HAP-1 (cell line): Measurements from ENCODE around the gene KCTD5.

Experiments used
- DNase-seq, 2 experiments: peaks; one replicate each; pipeline ENCODE4 v3.0.0-alpha.2; 2016 to 2020; ENCODE audit warnings: low spot score in 2 of 2
- H3K27me3 ChIP-seq: fragments of 250-450 bp; sonication (Bioruptor Pico); 2 replicates; pipeline ENCODE4 v1.5.1; 2020; ENCODE audit warnings: low read depth, mild to moderate bottlenecking, moderate library complexity
- H3K36me3 ChIP-seq: fragments of 250-450 bp; sonication (Bioruptor Pico); replicated peaks from 2 replicates; pipeline ENCODE4 v1.5.1; 2020; ENCODE audit warnings: mild to moderate bottlenecking
- H3K4me1 ChIP-seq: fragments of 250-450 bp; sonication (Bioruptor Pico); 2 replicates; pipeline ENCODE4 v1.5.1; 2020; ENCODE audit warnings: mild to moderate bottlenecking
- H3K4me3 ChIP-seq: fragments of 250-450 bp; sonication (Bioruptor Pico); 2 replicates; pipeline ENCODE4 v1.5.1; 2020; ENCODE audit warnings: mild to moderate bottlenecking, moderate library complexity
- H3K9me3 ChIP-seq: fragments of 250-450 bp; sonication (Bioruptor Pico); 2 replicates; pipeline ENCODE4 v1.5.1; 2020; ENCODE audit warnings: mild to moderate bottlenecking, moderate library complexity
- in situ Hi-C: fragments of 300-500 bp; cut with MboI; formaldehyde crosslinking; loops from 3 replicates; pipeline ENCODE4 v1.14.3; 2020; ENCODE audit warnings: low sequenced_read_pairs, inconsistent platforms, mixed read lengths

Gene KCTD5

DNA sequence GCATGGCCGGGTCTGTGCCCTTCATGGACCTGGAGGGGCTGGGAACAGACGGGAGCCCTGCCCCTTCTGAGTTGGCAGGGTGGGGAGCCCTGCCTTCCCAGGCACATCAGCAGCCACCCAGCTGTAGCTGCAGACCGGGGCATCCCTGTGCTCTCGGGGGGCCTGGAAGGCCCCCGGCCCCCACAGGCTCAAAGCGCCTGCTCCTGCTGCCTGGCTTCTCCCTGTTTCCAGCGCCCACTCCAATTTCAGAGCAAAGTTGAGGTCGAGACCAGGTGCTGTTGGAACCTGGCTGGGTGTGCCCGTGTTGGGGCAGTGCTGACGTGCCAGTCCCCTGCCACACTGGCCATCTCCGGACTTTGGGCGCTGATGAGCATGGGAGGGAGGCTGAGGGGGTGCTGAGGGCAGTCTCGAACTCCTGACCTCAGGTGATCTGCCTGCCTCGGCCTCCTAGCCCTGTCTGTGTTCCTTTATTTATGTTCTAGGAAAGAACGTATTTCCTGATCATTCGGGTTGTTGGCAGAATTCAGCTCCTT, 42.6 kb downstream of the KCTD5 start:
- in situ Hi-C loops: no loop called here
- DNase-seq: no peak
- Histone ChIP-seq H3K36me3 (no peaks in the 10 kb centered on the region), H3K4me1 (peaks cover 9% of the 10 kb centered on the region), H3K27me3 (0 out of 2 replicates have a peak, but pooled peaks cover 3% of the 10 kb centered on the region), H3K4me3 (no peak overlapping the region), H3K9me3 (no peaks in the 10 kb centered on the region)

DNA sequence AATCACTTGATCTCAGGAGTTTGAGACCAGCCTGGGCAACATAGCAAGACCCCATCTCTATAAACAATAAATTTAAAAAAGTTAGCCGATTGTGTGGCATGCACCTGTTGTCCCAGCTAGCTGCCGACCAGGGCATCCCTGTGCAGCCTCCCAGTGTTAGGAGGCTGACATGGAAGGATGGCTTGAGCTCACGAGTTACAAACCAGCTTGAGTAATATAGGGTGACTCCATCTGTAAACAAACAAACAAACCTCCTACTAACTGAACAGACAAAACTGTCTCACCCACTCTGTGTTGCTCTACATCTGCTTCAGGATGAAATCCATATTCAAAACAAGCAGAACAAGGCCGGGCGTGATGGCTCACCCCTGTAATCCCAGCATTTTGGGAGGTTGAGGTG, 44.6 kb downstream of the KCTD5 start:
- in situ Hi-C loops: no loop called here
- H3K27me3 ChIP-seq: 0 out of 2 replicates have a peak, but pooled peaks cover 3% of the 10 kb centered on the region

DNA sequence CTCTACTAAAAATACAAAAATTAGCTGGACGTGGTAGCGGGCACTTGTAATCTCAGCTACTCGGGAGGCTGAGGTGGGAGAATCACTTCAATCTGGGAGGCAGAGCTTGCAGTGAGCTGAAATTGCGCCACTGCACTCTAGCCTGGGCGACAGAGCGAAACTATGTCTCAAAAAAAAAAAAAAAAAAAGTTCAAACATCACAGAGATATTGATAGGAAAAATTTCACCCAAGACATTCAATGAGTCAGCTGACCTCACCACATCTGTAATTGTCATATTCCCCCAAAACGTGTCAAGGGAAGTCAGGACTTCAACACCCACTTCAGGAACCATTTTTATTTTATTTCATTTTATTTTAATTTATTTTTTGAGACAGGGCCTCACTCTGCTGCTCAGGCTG, 45.7 kb downstream of the KCTD5 start:
- H3K4me3 ChIP-seq: no peak overlapping the region
- 0 out of 2 replicates have a peak, but pooled peaks cover 3% of the 10 kb centered on the region for H3K27me3 ChIP-seq
- DNase-seq: no peak
- H3K36me3 ChIP-seq: no peaks in the 10 kb centered on the region
- in situ Hi-C loops: no loop called here
- H3K9me3 ChIP-seq: no peaks in the 10 kb centered on the region
- no peaks in the 10 kb centered on the region for H3K4me1 ChIP-seq

More for the DNA sequence above, 44.6 kb downstream of the KCTD5 start:
- DNase-seq: no peak
- H3K4me1 ChIP-seq: no peaks in the 10 kb centered on the region
- no peaks in the 10 kb centered on the region for H3K36me3 ChIP-seq
- H3K4me3 ChIP-seq: no peak overlapping the region
- H3K9me3 ChIP-seq: no peaks in the 10 kb centered on the region

DNA sequence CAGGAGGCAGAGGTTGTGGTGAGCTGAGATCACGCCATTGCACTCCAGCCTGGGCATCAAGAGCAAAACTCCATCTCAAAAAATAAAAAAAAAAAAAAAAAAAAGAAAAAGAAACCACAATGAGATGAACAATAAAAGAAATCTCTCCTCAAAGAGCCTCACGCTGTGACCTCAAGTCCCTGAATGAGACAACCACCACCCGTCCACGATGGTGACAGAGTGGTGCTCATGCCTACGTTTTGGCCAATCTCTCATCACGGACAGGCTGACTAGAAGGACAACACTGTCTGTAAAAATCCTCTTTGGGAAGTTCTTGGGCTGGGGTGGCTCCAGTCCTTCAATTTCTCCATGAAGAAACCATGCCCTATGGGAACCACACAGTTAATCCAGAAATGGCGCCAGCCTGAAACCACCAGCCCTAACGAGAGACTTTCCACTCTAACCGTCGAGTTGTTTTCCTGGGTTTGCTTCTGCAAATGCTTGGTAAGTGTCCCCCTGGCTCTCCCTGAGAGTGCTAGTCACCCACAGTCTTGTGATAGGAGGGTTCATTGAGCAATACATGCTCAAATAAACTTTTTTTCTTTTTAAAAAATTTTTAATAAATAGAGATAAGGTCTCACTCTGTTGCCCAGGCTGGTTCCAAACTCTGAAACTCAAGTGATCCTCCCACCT, 52.7 kb downstream of the KCTD5 start:
- H3K4me3 ChIP-seq: no peak overlapping the region
- DNase-seq: no peak
- no peaks in the 10 kb centered on the region for H3K36me3 ChIP-seq
- in situ Hi-C loops: no loop called here
- no peaks in the 10 kb centered on the region for H3K27me3 ChIP-seq
- H3K9me3 ChIP-seq: no peaks in the 10 kb centered on the region
- no peaks in the 10 kb centered on the region for H3K4me1 ChIP-seq

DNA sequence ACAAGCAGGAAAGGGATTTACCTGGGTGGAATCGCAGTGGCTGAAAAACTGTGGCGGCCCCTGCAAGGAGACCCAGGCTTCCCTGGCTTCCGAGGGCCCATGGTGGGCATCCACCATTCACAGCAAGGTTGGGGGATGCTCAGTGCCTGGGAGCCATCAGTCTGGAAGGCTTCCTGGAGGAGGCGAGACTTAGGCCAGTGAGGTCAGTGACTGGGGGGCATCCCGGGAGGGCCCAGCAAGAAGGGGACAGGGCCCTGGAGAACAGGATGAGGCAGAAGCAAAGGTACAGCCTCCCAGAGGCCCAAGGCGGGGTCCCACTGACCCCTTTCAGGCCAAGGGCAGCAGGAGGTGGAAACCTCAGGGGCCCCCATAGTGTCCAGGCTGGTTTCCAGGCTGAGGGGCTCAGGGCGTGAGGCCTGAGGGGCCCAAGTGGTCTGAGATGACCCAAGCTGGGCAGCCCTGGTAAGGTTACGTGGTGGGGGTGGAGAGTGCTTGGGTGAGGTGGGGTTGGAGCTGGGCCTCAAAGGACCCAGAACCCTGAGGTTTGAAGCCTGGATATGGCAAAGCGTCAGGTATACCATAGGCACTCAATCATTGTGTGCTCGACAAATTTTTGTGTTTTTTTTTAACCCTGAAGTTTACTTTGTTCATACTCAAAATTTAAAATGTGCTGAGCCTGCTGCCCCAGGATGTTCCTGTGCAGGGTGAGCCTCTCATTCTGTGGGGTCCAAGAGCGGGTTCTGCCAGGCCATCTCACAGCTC, 54.3 kb downstream of the KCTD5 start:
- Histone ChIP-seq H3K27me3 (no peaks in the 10 kb centered on the region), H3K4me1 (no peaks in the 10 kb centered on the region), H3K4me3 (no peak overlapping the region), H3K36me3 (no peaks in the 10 kb centered on the region), H3K9me3 (no peaks in the 10 kb centered on the region)
- in situ Hi-C loops: no loop called here
- DNase-seq: no peak

DNA sequence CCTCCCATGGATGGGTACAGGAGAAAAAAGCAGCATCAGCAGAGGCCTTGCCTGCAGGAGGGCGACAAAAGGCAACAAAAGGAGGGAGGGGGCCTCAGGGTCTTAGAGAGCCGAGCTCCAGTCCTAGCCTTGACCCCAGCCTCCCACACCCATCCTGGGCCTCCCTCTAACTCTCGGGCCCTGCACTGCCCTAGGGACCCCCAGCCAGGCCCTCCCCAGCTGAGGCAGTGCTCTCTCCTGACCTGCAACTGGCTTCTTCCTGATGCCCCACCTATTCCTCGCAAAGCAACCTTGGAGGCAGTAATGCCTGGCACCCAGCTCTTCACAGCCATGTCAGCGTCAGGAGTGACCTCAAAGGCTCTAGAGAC, 54.9 kb downstream of the KCTD5 start:
- in situ Hi-C loops: no loop called here
- DNase-seq: no peak
- no peaks in the 10 kb centered on the region for H3K36me3 ChIP-seq
- no peaks in the 10 kb centered on the region for H3K4me1 ChIP-seq
- no peak overlapping the region for H3K4me3 ChIP-seq
- no peaks in the 10 kb centered on the region for H3K9me3 ChIP-seq
- no peaks in the 10 kb centered on the region for H3K27me3 ChIP-seq

DNA sequence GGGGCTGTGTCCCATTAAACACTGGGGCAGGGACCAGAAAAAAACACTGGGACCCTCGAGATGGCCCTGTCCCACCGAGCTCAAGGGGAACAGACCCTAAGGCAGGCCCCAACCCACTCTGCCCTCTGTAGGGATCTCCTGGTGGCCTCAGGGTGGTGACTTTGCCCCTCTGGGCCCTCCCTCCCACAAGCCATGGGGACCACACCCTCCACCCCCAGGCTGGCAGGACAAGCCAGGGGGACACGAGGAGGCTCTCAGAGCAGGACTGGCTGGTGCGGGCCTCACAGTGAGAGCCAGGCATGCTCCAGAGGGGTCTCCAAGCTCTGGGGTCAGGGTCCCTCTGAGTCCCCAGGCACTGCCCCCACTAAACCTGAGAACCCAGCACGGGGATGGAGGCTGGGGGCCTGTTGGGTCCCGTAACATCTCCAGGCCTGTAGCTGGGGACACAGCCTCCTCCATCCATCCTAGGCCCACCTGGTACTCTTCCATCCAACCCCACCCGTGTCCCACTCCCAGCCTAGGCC, 55.6 kb downstream of the KCTD5 start:
- in situ Hi-C loops: no loop called here
- H3K4me1 ChIP-seq: no peaks in the 10 kb centered on the region
- H3K4me3 ChIP-seq: no peak overlapping the region

DNA sequence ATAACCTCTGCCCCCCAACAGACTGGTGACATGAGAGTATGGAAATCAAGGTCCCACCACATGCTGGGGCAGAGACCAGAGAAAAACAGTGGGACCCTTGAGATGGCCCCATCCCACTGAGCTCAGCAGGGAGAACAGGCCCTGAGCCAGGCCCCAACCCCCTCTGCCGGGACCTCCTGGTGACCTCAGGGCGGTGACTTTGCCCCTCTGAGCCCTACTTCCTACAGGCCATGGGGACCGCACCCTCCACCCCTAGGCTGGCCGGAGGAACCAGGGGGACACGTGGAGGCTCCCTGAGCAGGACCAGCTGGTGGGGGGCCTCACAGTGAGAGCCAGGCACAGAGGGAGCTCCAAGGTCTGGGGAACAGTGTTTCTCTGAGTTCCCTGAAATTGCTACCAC, 56.3 kb downstream of the KCTD5 start:
- in situ Hi-C loops: no loop called here
- no peaks in the 10 kb centered on the region for H3K9me3 ChIP-seq
- no peaks in the 10 kb centered on the region for H3K27me3 ChIP-seq
- no peaks in the 10 kb centered on the region for H3K4me1 ChIP-seq
- no peaks in the 10 kb centered on the region for H3K36me3 ChIP-seq
- no peak for DNase-seq
- H3K4me3 ChIP-seq: no peak overlapping the region

More for the DNA sequence above, 55.6 kb downstream of the KCTD5 start:
- DNase-seq: no peak
- no peaks in the 10 kb centered on the region for H3K27me3 ChIP-seq
- H3K9me3 ChIP-seq: no peaks in the 10 kb centered on the region
- H3K36me3 ChIP-seq: no peaks in the 10 kb centered on the region

DNA sequence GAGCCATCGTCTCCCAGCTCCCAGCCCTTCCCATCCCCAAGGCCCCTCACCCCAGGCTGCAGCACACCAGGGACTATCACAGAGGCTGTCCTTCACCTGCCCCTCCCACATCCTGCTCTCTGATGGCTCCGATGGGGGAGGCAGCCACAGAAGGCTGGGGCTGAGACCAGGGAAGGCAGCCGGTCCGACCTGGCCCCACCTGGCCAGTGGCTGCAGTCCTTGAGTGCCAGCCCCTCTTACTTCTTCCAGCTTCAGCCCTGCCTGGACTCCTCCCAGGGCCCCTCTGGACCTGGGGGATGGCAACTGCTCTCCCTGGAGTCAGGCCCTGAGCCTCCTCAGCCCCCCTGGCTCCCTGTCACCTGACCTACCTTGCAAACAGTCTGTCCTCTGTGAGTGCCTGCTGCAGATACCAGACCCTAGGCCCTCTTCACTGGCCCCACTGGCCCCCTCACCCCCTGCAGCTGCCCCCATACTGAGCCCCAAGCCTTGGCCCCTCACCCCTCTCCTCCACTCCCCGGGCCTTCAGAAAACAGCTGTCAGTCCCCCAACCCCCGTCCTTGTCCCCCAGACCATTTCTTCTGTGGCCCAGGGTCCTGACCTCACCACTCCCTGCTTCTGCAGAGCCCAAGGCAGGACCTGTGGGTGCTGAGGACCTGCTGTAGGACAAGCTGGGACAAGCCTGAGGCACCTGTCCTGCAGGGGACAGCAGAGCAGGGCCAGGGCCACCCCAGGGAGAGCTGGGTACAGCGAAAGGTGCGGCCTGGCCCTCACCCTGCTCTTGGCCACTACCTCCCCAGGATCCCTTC, 57.5 kb downstream of the KCTD5 start:
- Histone ChIP-seq H3K4me3 (no peak overlapping the region), H3K27me3 (no peaks in the 10 kb centered on the region), H3K9me3 (no peaks in the 10 kb centered on the region), H3K36me3 (no peaks in the 10 kb centered on the region), H3K4me1 (no peaks in the 10 kb centered on the region)
- DNase-seq: no peak
- in situ Hi-C loops: no loop called here

DNA sequence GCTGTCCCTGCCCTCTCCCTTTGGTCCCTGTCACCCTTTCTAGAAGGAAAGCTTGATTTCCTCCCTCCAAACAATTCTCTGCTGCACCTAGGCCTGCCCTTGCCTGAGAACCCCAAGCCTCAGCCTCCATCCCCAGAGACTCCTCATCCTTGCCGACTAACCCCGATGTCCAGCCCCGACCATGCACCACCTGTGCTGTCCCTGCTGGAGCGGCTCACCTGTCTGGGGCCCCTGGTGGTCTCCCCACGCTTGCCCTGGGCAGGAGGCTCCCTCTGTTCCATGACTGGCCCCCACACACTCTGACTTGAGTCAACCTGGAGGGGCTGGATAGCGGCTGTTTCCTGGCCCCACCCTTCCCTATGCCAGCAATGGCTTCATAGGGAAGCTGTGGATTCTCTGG, 58.2 kb downstream of the KCTD5 start:
- no peaks in the 10 kb centered on the region for H3K9me3 ChIP-seq
- no peak overlapping the region for H3K4me3 ChIP-seq
- H3K36me3 ChIP-seq: no peaks in the 10 kb centered on the region
- no peak for DNase-seq
- no peaks in the 10 kb centered on the region for H3K4me1 ChIP-seq
- in situ Hi-C loops: no loop called here
- H3K27me3 ChIP-seq: no peaks in the 10 kb centered on the region

DNA sequence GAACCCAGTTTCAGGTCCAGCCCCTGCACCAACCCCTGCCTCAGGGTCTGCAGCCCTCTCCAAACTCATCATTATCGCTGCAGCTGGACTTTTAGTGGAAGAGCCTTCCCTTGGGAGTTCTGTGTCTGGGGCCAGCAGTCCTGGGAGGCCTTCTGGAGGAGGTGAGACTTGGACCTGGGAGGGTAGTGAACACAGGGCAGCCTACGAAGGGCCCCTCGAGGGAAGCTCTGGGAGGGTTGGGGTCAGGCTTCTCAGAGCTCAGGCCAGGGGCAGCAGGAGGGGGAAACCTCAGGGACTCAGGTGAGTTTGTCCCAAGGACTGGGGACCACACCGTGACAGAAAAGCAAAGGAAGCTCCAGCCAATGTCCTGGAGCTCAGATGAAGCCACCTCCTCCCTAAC, 58.8 kb downstream of the KCTD5 start:
- DNase-seq: no peak
- H3K4me1 ChIP-seq: no peaks in the 10 kb centered on the region
- no peaks in the 10 kb centered on the region for H3K36me3 ChIP-seq
- H3K9me3 ChIP-seq: no peaks in the 10 kb centered on the region
- in situ Hi-C loops: no loop called here
- H3K27me3 ChIP-seq: no peaks in the 10 kb centered on the region
- H3K4me3 ChIP-seq: no peak overlapping the region

DNA sequence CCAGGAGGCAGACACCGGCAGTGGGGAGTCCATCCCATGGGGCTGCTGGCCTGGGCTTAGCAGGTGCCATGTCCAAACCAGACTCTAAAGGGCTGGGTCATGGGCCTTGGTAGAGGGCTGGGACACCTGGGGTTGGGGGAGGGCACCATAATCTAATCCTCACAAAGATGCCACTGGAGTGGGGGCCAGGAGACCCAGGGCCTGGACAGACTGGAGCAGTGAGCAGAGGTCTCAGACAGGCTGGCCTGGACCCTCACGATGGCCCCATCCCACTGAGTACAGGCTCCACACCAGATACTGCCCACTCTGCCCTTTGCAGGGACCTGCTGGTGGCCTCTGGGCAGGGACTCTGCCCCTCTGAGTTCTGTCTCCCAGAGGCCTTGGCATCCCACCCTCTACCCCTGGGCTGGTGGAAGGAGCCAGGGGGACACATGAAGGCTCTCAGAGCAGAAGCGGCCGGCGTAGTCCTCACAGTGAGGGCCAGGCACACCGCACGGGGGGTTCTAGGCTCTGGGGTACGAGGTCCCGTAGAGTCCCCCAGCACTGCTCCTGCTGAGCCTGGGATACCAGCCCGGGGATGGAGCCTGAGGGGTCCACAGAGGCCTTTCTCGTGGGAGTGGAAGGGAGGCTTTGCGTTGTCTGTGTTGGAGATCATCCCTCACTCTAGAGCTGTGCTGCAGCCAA, 60.1 kb downstream of the KCTD5 start:
- H3K9me3 ChIP-seq: no peaks in the 10 kb centered on the region
- no peak overlapping the region for H3K4me3 ChIP-seq
- no peak for DNase-seq
- H3K36me3 ChIP-seq: no peaks in the 10 kb centered on the region
- no peaks in the 10 kb centered on the region for H3K4me1 ChIP-seq
- in situ Hi-C loops: no loop called here
- no peaks in the 10 kb centered on the region for H3K27me3 ChIP-seq
